AG10803 (cell line): ENCODE measurements around the gene BORCS5.
"Not testable (repeated sequence)": the region's sequence is repeated elsewhere in the genome, so short reads cannot be mapped to it uniquely, and the experiment has no call there.

Experiments used
- DNase-seq: peaks from one replicate; pipeline ENCODE4 v3.0.0; 2010; ENCODE audit warnings: low read depth
- H3K4me3 ChIP-seq: 2 replicates; pipeline ENCODE4 v1.5.1; 2011; ENCODE audit warnings: mild to moderate bottlenecking, low read length, control low read depth
- CTCF ChIP-seq: conservative IDR thresholded peaks from 2 replicates; pipeline ENCODE4 v1.5.1; 2011; ENCODE audit warnings: mild to moderate bottlenecking, low read length, control low read depth, inconsistent platforms

The BORCS5 gene

GRCh38 chr12:12404297-12404696 is 47.4 kb downstream of the BORCS5 start:
- no peak for DNase-seq
- no peak for TF ChIP-seq CTCF
- H3K4me3 ChIP-seq, result no peak overlapping the region

GRCh38 chr12:12405882-12406281 is 49.0 kb downstream of the BORCS5 start:
- no peak overlapping the region for H3K4me3 ChIP-seq
- no peak for TF ChIP-seq CTCF

GRCh38 chr12:12406762-12407161 is 49.9 kb downstream of the BORCS5 start:
- TF ChIP-seq CTCF, result no peak
- H3K4me3 ChIP-seq, result no peak overlapping the region
- DNase-seq, result no peak

More at GRCh38 chr12:12405882-12406281, 49.0 kb downstream of the BORCS5 start:
- DNase-seq, result no peak

- H3K4me3 ChIP-seq, result no peak overlapping the region
- no peak for DNase-seq
- TF ChIP-seq CTCF, result no peak
These were observed 51.4 kb downstream of the BORCS5 start for GRCh38 chr12:12408265-12408690.

- H3K4me3 ChIP-seq, DNase-seq: not testable (repeated sequence)
These were observed 52.5 kb downstream of the BORCS5 start for GRCh38 chr12:12409337-12409736.

GRCh38 chr12:12415886-12416285 is 59.0 kb downstream of the BORCS5 start:
- no peak for DNase-seq
- no peak overlapping the region for H3K4me3 ChIP-seq
- no peak for TF ChIP-seq CTCF

GRCh38 chr12:12419165-12419564 is 62.3 kb downstream of the BORCS5 start:
- not testable (repeated sequence) for DNase-seq, H3K4me3 ChIP-seq

GRCh38 chr12:12423367-12423766 is 66.5 kb downstream of the BORCS5 start:
- TF ChIP-seq CTCF, result no peak
- DNase-seq, result no peak

More at GRCh38 chr12:12423367-12423766, 66.5 kb downstream of the BORCS5 start:
- no peak overlapping the region for H3K4me3 ChIP-seq
